OCI-LY7 (cell line): ENCODE data around the gene VSNL1. TPM values are rescaled to one million over a fixed set of nuclear protein-coding genes. Genes with fewer than 3 reads are reported as not detected.

Experiments used
- Bru-seq: library from RNA; stranded (reverse); fragments of 400-500 nt; gene quantifications from one replicate; lab custom pipeline; 2021; lab: Mats Ljungman, UMichigan
- BruChase-seq, 2 experiments: library from RNA; stranded (reverse); fragments of 400-500 nt; gene quantifications; one replicate each; lab custom pipeline; 2021; lab: Mats Ljungman, UMichigan
- BruUV-seq: library from RNA; stranded (reverse); fragments of 400-500 nt; replicated peaks from 2 replicates; lab custom pipeline; 2021; lab: Mats Ljungman, UMichigan
- CTCF ChIA-PET: fragments of 300-600 bp; sonication (Branson Sonifier 250); formaldehyde crosslinking; loops from one replicate; lab custom pipeline; 2022; ENCODE audit warnings: antibody characterized with exemption; ENCODE audit not compliant: unreplicated experiment; lab: Charles Lee
- POLR2A ChIA-PET: fragments of 300-600 bp; sonication (Branson Sonifier 250); formaldehyde crosslinking; loops from one replicate; lab custom pipeline; 2022; ENCODE audit warnings: antibody characterized with exemption; lab: Charles Lee
- DNase-seq: peaks from one replicate; pipeline ENCODE4 v3.0.0-alpha.2; 2015; ENCODE audit warnings: low spot score
- H2AFZ ChIP-seq: fragments of 200-600 bp; sonication (generic), shearing (Covaris generic); 2 replicates; pipeline ENCODE4 v1.6.1; 2014; ENCODE audit warnings: mild to moderate bottlenecking, antibody characterized with exemption, low read length, moderate library complexity
- H3K27ac ChIP-seq: fragments of 200-600 bp; sonication (generic); 2 replicates; pipeline ENCODE4 v1.5.1; 2014; ENCODE audit warnings: mixed run types, low read depth, mild to moderate bottlenecking, moderate library complexity, low read length, inconsistent platforms; ENCODE audit not compliant: poor library complexity, severe bottlenecking
- H3K36me3 ChIP-seq: fragments of 200-600 bp; sonication (generic); 2 replicates; pipeline ENCODE4 v1.6.1; 2014; ENCODE audit warnings: mild to moderate bottlenecking, antibody characterized with exemption, low read length, moderate library complexity, mixed read lengths; ENCODE audit not compliant: insufficient read depth
- H3K4me1 ChIP-seq: fragments of 200-600 bp; sonication (generic); 2 replicates; pipeline ENCODE4 v1.5.1; 2014; ENCODE audit warnings: mild to moderate bottlenecking, low read length; ENCODE audit not compliant: insufficient read depth, poor library complexity, severe bottlenecking
- H3K4me2 ChIP-seq: fragments of 200-600 bp; sonication (generic); 2 replicates; pipeline ENCODE4 v1.6.1; 2014; ENCODE audit warnings: mild to moderate bottlenecking, low read length
- H3K4me3 ChIP-seq: fragments of 200-600 bp; sonication (generic); 2 replicates; pipeline ENCODE4 v1.5.1; 2014; ENCODE audit warnings: mild to moderate bottlenecking, low read depth, low read length; ENCODE audit not compliant: poor library complexity, severe bottlenecking
- H3K79me2 ChIP-seq: fragments of 200-600 bp; sonication (generic); 2 replicates; pipeline ENCODE4 v1.6.1; 2016; ENCODE audit warnings: low read depth, mild to moderate bottlenecking, low read length, moderate library complexity, mixed read lengths; ENCODE audit not compliant: insufficient read depth
- H3K9me2 ChIP-seq: fragments of 200-600 bp; sonication (generic); 2 replicates; pipeline ENCODE4 v1.6.1; 2016; ENCODE audit warnings: mild to moderate bottlenecking, low read length, mixed read lengths; ENCODE audit not compliant: insufficient read depth
- H3K9me3 ChIP-seq: fragments of 200-600 bp; sonication (generic); 2 replicates; pipeline ENCODE4 v1.6.1; 2014; ENCODE audit warnings: mild to moderate bottlenecking, mixed run types, low read length, mixed read lengths
- H4K20me1 ChIP-seq: fragments of 200-600 bp; sonication (generic); 2 replicates; pipeline ENCODE4 v1.6.1; 2014; ENCODE audit warnings: mild to moderate bottlenecking, antibody characterized with exemption, low read length, moderate library complexity, mixed read lengths; ENCODE audit not compliant: insufficient read depth
- EZH2phosphoT487 ChIP-seq: fragments of 200-600 bp; sonication (generic); IDR thresholded peaks from 2 replicates; pipeline ENCODE4 v1.6.1; 2018; ENCODE audit warnings: low read depth, borderline replicate concordance, mild to moderate bottlenecking, mixed run types, antibody characterized with exemption, low read length, moderate library complexity, mixed read lengths
- intact Hi-C: fragments of 100-400 bp; cut with micrococcal nuclease; formaldehyde crosslinking; loops from one replicate; pipeline ENCODE4 v1.10.0; 2022; ENCODE audit not compliant: unreplicated experiment
- long read RNA-seq: library from polyadenylated mRNA; stranded (forward); transcript quantifications from one replicate; pipeline ENCODE4 v2.0.0, GENCODE V29; 2022
- total RNA-seq, 2 experiments: library from RNA; depleted of rRNA in 1 of 2; stranded (reverse); fragments of >200 nt in 1 of 2; shearing (Covaris generic) in 1 of 2; gene quantifications; 2 replicates each; pipeline ENCODE4 v1.2.3, GENCODE V29; 2014 to 2022
- TF ChIP-seq, protein P1 (sequence below): fragments of 200-600 bp; sonication (generic); conservative IDR thresholded peaks from 2 replicates; pipeline ENCODE4 v1.5.1; 2014; ENCODE audit warnings: mild to moderate bottlenecking, antibody characterized with exemption, low read length, moderate library complexity, mixed read lengths

VSNL1 gene
- total RNA-seq (2014; rRNA removed; shearing (Covaris generic)): not detected in 2 replicates
- not detected in 2 replicates for total RNA-seq (2022)
- Bru-seq, nascent RNA: not detected
- not detected for BruChase-seq, experiment 1, labeled RNA remaining after a 6-hour chase
- not detected for BruChase-seq, experiment 2, labeled RNA remaining after a 2-hour chase
- long read RNA-seq: 0 reads

DNA sequence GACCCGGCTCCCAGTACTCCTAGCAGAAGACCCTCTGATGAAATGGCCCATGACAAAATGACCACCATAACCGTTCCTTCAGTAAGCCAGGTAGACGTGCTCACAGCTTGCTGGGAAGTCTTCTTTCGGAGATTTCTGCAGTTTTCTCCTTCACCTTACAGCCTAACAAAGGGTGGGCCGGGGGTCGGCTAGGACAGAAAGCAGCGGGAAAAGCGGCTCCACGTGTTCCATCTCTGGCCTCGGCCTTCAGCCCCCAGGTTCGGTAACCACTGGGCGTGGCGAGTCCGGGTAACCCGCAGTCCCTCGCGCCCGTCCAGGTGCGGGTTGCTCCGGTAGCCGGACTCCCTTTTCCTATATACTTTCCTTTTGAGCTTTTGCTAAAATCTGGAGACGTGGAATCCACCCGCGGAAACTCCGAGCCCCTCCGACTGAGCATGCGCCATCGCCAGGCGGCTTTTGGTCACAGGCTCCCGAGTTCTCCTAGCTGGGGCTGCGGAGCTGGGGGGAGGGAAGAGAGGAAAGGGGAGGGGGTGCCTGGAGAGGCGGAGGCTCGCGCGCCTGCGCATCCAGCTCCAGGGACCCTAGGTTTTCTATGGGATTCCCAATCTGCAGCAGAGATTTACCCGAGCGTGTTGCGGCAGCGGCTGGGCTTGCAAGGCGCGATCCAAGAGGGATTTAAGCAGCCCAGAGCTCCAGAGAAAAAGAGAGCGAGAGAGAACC lies at the start of gene VSNL1:
TSS of gene VSNL1 (plus strand) at position 604 of the 720 bp plus-strand sequence. CDS start 51,379 bp downstream, outside the sequence.
- Histone ChIP-seq H3K4me2 (no peak within 1 kb of the TSS), H3K4me1 (no peaks in the 10 kb centered on the region), H4K20me1 (no peaks in the 10 kb centered on the region), H3K9me3 (no peaks in the 10 kb centered on the region), H3K9me2 (no peaks in the 10 kb centered on the region), H3K79me2 (no peaks in the 10 kb centered on the region), H3K27ac (no peak within 1 kb of the TSS), H3K36me3 (no peaks in the 10 kb centered on the region), H3K4me3 (no peak within 1 kb of the TSS), H2AFZ (no peak within 1 kb of the TSS)
- intact Hi-C loops: no loop called here
- ChIA-PET CTCF (interaction anchor here (1.0 kb wide), 1 partner anchor 15 kb away, joined by 3 read pairs; no protein-coding TSS in a partner anchor), POLR2A (no interaction called here)
- TF ChIP-seq, protein P1, sequence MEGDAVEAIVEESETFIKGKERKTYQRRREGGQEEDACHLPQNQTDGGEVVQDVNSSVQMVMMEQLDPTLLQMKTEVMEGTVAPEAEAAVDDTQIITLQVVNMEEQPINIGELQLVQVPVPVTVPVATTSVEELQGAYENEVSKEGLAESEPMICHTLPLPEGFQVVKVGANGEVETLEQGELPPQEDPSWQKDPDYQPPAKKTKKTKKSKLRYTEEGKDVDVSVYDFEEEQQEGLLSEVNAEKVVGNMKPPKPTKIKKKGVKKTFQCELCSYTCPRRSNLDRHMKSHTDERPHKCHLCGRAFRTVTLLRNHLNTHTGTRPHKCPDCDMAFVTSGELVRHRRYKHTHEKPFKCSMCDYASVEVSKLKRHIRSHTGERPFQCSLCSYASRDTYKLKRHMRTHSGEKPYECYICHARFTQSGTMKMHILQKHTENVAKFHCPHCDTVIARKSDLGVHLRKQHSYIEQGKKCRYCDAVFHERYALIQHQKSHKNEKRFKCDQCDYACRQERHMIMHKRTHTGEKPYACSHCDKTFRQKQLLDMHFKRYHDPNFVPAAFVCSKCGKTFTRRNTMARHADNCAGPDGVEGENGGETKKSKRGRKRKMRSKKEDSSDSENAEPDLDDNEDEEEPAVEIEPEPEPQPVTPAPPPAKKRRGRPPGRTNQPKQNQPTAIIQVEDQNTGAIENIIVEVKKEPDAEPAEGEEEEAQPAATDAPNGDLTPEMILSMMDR: no peak
- no peak; the same call in 1 of the 2 replicates for TF ChIP-seq EZH2phosphoT487
- DNase-seq: no peak
- no TSS peak for BruUV-seq

- TF ChIP-seq EZH2phosphoT487: no peak
- TF ChIP-seq, protein P1: no peak
- H3K79me2 ChIP-seq: no peaks in the 10 kb centered on the region
- intact Hi-C loops: no loop called here
Observed at GRCh38 chr2:17495590-17495989, 44.9 kb upstream of the VSNL1 start.

GRCh38 chr2:17497718-17498117 lies 42.8 kb upstream of the VSNL1 start:
- ChIA-PET POLR2A (no interaction called here), CTCF (no interaction called here)
- H2AFZ ChIP-seq: no peak overlapping the region
- BruUV-seq: no TSS peak
- H3K27ac ChIP-seq: no peak overlapping the region
- H3K36me3 ChIP-seq: no peaks in the 10 kb centered on the region
- H3K4me3 ChIP-seq: no peak overlapping the region
- no peaks in the 10 kb centered on the region for H3K9me2 ChIP-seq
- TF ChIP-seq, protein P1: no peak
- no peak for TF ChIP-seq EZH2phosphoT487
- intact Hi-C loops: no loop called here
- no peaks in the 10 kb centered on the region for H3K4me1 ChIP-seq
- H4K20me1 ChIP-seq: no peaks in the 10 kb centered on the region
- no peak for DNase-seq
- H3K4me2 ChIP-seq: no peak overlapping the region
- no peaks in the 10 kb centered on the region for H3K79me2 ChIP-seq
- no peaks in the 10 kb centered on the region for H3K9me3 ChIP-seq

More at GRCh38 chr2:17495590-17495989, 44.9 kb upstream of the VSNL1 start:
- no peaks in the 10 kb centered on the region for H4K20me1 ChIP-seq
- H3K4me2 ChIP-seq: no peak overlapping the region
- H3K36me3 ChIP-seq: no peaks in the 10 kb centered on the region
- H3K4me1 ChIP-seq: no peaks in the 10 kb centered on the region
- H3K4me3 ChIP-seq: no peak overlapping the region
- H3K9me3 ChIP-seq: no peaks in the 10 kb centered on the region
- H3K27ac ChIP-seq: no peak overlapping the region
- CTCF ChIA-PET: no interaction called here
- no peak for DNase-seq
- H2AFZ ChIP-seq: no peak overlapping the region
- H3K9me2 ChIP-seq: no peaks in the 10 kb centered on the region
- POLR2A ChIA-PET: interaction anchor here (1.0 to 1.5 kb wide), 2 partner anchors 10 kb away, joined by 3 read pairs; no protein-coding TSS in a partner anchor
- no TSS peak for BruUV-seq
